Stimulated activated CD4-positive, alpha-beta T cell treated with anti-CD3 and anti-CD28 coated beads, Interleukin-4, amount 100 ng/mL, for 4 hours (primary cell): ENCODE results near the gene IREB2.
"Not testable (repeated sequence)": the region's sequence is repeated elsewhere in the genome, so short reads cannot be mapped to it uniquely, and the experiment has no call there.

Source experiments
- DNase-seq, 2 experiments: peaks; one replicate each; pipeline ENCODE4 v3.0.0-alpha.2; 2020

Gene IREB2

DNA sequence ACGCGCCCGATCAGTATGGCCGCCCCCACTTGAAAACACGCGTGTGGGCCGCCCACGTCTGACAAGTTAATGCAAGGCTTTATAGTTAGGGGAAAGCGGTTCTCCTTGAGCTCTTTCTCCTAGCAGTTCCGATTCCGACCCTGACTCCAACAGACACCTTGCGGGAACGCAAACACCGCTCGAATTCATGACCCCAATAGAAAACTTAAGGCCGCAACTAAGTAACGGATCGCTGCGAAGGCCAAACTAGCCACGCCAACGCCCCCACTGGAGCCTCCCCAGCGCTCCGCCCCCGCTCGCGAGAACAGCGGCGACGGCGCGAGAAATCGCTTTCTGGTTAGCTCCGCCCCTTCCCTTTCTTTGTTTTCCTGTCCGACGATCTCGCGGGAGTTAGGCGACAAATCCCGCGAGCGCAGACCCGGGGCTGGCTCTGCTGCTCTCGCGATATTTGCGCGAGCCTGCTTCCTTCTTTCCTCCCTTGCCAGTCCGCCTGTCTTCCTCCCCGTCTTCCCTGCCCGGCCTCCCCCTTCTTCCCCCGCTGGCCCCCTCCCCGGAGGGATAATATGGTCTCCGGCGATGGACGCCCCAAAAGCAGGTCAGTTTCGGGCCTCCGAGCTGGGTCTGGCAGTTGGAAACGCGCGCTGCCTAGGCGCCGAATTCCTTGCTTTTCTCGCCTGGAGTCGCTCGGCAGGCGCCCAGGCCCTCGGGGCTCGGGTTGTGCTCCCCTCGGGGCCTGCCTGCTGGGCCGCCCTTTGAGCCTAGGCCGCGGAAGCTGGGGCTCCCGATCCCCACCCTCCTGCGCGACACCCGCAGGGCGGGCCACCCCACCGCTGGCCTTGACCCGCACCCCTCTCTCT is at the start of gene IREB2:
IREB2 (plus strand) TSS at position 455 of the 857 bp plus-strand sequence; CDS start at position 577, 122 bp downstream.
- DNase-seq = peak; percentile 95 to 97

GRCh38 chr15:78388865-78389264 is 49.2 kb upstream of the IREB2 start:
- DNase-seq = no peak

DNA sequence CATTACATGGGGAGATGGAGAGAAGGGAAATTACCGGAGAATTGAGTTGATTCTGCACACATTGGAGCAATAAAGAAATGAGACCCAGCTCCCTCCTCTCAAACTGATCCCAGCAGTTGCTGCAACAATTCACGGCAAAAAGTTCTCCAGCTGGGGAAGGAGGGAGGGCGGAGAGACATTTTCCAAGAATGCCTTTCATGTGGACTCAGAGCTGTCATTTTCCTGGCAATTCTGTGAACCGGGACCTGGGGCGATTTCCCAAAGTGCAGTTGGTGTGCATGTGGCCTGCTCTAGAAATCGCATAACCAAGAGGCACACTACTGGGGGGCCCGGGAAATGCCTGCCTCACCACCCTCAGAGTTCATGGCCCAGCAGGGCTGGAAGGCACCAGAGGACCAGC is 48.7 kb upstream of the IREB2 start:
- no peak for DNase-seq

DNA sequence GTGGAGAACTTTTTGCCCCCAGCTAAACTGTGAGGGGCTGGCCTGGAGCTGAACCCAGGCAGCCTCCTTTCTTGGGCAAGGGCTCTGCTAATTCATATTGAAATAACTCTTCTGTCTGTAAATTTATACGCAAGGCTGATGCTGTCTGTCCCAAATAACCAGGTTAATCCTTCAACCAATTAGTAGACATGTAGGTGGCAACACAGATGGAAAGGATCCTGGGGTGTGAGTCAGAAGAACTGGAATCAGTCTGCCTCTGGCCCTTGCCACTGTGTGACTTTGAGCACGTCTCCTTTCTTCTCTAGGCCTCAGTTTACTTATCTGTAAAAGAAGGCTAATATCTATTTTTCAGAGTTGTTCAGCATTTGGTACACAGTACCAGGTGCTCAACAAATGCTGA is 48.3 kb upstream of the IREB2 start:
- no peak for DNase-seq

GRCh38 chr15:78390242-78390641 is 47.8 kb upstream of the IREB2 start:
- no peak for DNase-seq

DNA sequence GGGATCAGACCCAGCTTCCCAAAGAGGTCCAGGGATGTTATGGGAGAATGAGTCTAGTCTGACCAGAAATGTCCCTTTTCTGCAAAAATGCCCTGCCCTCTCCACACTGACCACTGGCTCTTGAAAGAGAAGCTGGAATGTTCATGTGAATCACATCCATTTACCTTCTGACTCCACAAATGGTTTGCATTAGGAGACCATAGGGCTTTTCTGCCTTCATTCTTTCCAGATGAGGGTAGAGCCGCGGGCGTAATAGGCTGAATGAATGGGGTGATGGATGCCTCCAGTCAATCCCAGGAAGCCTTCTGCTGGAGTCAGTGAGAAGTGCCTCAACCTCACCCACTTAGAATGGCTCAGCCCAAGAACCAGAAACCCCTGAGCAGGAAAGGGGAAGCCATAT is 47.2 kb upstream of the IREB2 start:
- no peak for DNase-seq

GRCh38 chr15:78391781-78392180 is 46.2 kb upstream of the IREB2 start:
- DNase-seq = no peak

DNA sequence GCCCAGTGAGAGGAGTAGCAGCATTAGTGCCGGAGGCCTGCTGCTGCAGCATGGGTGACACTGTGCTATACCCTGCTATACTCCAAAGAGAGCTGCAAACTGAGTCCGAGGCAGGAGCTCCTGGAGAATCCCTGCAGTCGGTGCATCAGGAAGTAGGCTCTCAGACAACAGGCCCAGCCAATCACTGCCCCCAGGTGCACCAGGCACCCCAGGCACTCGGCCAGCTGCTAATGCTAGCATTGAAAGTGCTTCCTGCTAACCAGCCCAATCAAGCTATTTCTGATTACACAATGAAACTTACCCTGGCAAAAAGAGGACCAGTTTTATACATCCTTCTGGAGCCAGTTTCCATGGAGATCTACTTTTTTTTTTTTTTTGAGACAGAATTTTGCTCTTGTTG is 45.6 kb upstream of the IREB2 start:
- DNase-seq = no peak

- DNase-seq = no peak
Measured at GRCh38 chr15:78393137-78393536, 44.9 kb upstream of the IREB2 start.

GRCh38 chr15:78394026-78394425 is 44.0 kb upstream of the IREB2 start:
- DNase-seq = no peak

- DNase-seq = no peak
Measured at GRCh38 chr15:78394981-78395616, 42.9 kb upstream of the IREB2 start.

DNA sequence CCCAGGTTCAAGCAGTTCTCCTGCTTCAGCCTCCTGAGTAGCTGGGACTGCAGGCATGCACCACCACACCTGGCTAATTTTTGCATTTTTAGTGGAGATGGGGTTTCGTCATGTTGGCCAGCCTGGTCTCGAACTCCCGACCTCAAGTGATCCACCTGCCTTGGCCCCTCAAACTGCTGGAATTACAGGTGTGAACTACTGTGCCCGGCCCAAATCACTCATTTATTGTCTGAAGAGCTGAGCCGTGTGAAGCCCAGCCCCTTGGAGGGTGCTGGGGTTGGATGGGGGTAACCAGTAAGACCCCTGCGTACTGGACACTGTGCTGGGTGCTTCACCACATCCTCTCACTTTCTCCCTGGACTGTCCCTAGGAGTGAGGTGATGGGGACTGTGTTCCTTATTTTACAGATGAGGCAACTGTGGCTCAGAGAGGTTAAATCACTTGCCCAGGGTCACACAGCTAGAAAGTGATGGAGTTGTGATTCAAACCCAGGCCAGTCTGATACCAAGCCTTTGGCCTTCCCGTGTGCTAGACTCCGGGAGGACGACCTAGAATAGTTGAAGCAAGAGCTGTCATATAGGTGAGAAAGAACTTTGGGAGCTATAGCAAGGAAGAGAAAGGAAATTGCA is 41.7 kb upstream of the IREB2 start:
- no peak for DNase-seq

DNA sequence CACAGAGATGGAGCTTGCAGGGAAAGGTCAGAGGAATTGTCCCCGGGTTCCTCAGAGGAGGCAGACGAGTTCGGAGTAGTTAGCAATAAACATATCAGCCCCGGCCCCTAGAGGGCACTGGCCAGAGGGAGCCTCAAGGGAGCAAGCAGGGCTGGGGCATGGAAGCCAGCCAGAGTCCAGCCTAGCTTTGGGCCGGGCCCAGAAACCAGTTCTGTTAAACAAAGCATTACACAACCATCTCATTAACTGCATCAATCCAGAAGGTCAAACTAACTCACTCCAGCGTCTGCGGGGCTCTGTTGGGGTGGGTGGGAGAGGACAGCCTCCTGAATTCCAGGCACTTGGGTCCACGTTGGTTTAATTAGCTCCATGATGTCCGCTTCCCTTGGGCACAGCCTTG is 41.0 kb upstream of the IREB2 start:
- DNase-seq = no peak

- DNase-seq = no peak
Measured at GRCh38 chr15:78397382-78397781, 40.6 kb upstream of the IREB2 start.

- DNase-seq = no peak
Measured at GRCh38 chr15:78398076-78398825, 39.8 kb upstream of the IREB2 start.

GRCh38 chr15:78399091-78399490 is 38.9 kb upstream of the IREB2 start:
- no peak for DNase-seq

DNA sequence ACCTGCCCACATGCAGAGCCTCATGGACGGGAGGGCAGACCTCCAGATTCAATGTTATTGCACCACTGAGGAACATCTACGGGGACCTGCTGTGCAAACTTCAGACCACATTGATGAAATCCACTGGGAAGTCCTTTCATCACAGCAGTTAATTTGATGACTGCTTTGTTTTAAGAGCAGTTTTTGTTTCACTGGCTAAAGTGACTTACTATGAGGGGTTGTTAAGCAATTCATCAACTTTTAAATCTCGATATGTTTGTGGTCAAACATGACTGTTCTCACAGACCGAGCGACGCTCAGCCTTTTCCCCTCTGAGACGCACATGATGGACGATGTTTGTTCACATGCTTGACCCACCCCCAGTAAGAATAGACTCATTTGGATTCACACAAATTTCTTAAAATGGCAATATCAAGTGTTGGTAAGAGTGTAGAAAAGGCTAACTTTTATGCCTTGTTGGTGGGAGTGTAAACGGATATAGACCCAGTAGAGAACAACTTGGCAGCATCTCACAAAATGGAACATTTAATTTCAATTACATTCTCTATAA is 35.9 kb upstream of the IREB2 start:
- DNase-seq = no peak

- DNase-seq = no peak
Measured at GRCh38 chr15:78404125-78404524, 33.9 kb upstream of the IREB2 start.

GRCh38 chr15:78404796-78405195 is 33.2 kb upstream of the IREB2 start:
- DNase-seq = not testable (repeated sequence)

DNA sequence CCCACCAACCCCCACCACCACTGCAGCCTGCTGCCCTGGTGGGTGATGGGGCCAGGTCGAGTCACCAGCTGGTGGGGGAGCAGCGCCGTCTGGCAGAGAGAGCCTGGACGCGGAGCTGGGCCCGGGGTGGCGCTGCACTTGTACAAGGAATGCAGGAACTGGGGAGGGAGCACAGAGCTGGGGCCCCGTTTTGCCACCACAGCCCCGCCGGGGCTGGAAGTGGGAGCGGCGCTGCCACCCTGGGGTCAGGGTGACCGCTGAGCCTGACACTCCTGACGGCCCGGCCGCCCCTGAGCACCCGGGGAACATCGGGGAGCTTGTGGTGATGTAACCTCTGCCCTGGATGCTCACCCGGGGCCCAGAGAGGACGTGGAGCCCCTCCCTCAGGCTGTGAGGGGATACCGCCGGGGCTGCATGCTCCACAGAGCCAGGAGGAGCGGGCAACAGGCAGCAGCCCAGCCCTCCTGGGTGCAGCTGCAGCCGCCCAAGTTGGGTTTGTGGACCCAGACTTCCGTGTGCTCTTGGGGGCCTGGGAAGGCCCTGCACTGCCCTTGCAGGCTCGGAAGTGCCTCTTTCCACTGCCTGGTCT is 32.6 kb upstream of the IREB2 start:
- no peak for DNase-seq

DNA sequence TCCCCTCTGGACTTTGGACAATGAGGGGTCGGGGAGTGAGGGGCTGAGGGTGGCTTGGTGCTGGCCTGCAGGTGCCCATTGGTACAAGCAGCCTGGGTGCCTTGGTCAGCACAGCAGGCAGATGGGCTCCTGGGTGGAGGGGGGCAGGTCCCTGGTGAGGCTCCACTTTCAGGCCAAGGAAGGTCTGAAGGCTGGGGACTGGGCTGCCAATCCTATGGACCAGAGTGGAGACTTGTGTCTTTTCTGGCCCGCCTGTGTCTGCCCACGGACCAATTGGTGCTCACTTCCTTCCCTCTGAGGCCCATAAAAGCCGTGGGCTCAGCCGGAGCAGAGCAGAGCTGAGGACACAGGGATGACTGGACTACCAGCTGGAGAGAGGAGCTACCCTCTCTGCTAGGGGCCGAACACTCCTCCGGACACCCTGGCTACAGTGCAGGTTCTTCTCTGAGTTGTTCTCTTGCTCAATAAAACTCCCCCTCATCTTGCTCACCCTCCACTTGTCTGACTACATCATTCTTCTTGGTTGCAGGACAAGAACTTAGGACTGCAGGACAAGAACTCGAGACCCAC is 31.9 kb upstream of the IREB2 start:
- DNase-seq = no peak
